Breast epithelium (tissue), 4 donors: Measurements from ENCODE around the gene REG1A. TPM values are rescaled to one million over a fixed set of nuclear protein-coding genes. Genes with fewer than 3 reads are reported as not detected.

Experiments
- DNase-seq, 2 donors: peaks; one replicate each; pipeline ENCODE4 v3.0.0-alpha.2; 2019; ENCODE audit warnings: low spot score in 2 of 2
- H3K27ac ChIP-seq, 2 donors: fragments of 200-600 bp; sonication (generic) in 1 of 2; one replicate each; pipeline ENCODE4 v1.5.1; 2016 to 2019; ENCODE audit warnings: mild to moderate bottlenecking in 1 of 2
- H3K27me3 ChIP-seq, 2 donors: fragments of 200-600 bp; sonication (generic) in 1 of 2; one replicate each; pipeline versions ENCODE4 v1.5.1 to v1.6.0; 2017 to 2019; ENCODE audit warnings: control low read depth in 1 of 2, mild to moderate bottlenecking in 1 of 2
- H3K36me3 ChIP-seq: fragments of 200-600 bp; one replicate; pipeline ENCODE4 v1.5.1; 2019
- H3K4me1 ChIP-seq, 2 donors: fragments of 200-600 bp; sonication (generic); one replicate each; pipeline ENCODE4 v1.5.1; 2016 to 2019; ENCODE audit warnings: control low read depth in 1 of 2
- H3K4me3 ChIP-seq, 3 donors: fragments of 200-600 bp; sonication (generic); 1 replicate in 2 of 3; 2 replicates in 1 of 3; pipeline ENCODE4 v1.5.1; 2016 to 2019; ENCODE audit warnings: mild to moderate bottlenecking in 3 of 3, moderate library complexity in 2 of 3
- H3K9me3 ChIP-seq, 2 donors: fragments of 200-600 bp; sonication (generic) in 1 of 2; one replicate each; pipeline ENCODE4 v1.5.1; 2016 to 2019; ENCODE audit warnings: control low read depth in 1 of 2
- POLR2A ChIP-seq: fragments of 450-650 bp; IDR thresholded peaks from one replicate; pipeline ENCODE4 v1.6.1; 2016; ENCODE audit warnings: antibody characterized with exemption, mild to moderate bottlenecking, moderate library complexity
- POLR2AphosphoS5 ChIP-seq, 3 donors: sonication (generic); formaldehyde crosslinking; IDR thresholded peaks; one replicate each; pipeline ENCODE4 v1.6.1; 2017; ENCODE audit warnings: antibody characterized with exemption in 3 of 3
- intact Hi-C: fragments of 100-400 bp; cut with DNase I; formaldehyde crosslinking; loops from one replicate; pipeline ENCODE4 v1.15.1; 2023; ENCODE audit warnings: low total_unique reads
- total RNA-seq, 3 donors: library from RNA; depleted of rRNA; stranded (reverse); fragments of >200 nt; gene quantifications; one replicate each; pipeline ENCODE4 v1.1.0, GENCODE V29; 2016
- TF ChIP-seq, protein P1 (sequence below), 3 donors: fragments of 450-650 bp; IDR thresholded peaks; one replicate each; pipeline ENCODE4 v1.5.1; 2016 to 2017; ENCODE audit warnings: antibody characterized with exemption in 3 of 3, mild to moderate bottlenecking in 3 of 3, moderate library complexity in 3 of 3

REG1A gene
- total RNA-seq, 3 donors from 2014 or later, result not detected

DNA sequence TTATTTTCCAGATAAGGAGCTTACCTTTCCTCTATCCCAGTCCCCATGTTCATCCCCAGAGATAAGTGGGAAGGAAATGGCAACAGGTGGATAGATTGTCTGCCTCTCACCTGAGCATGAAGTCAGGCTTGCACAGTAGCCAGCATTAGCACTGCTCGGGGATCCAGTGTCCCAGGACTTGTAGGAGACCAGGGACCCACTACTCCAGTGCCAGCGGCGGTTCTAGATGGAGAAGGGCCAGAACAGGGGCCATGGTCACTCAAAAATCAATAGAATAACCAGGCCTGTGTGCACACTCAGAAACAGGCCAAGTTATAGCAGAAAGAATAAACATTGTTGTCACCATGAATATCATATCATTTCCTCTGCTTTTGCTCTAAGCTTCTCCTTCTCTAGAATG lies 34.9 kb upstream of the REG1A start:
- Histone ChIP-seq H3K27ac (no peak overlapping the region), H3K27me3 (no peaks in the 10 kb centered on the region), H3K4me3 (no peak overlapping the region), H3K4me1 (no peaks in the 10 kb centered on the region), H3K9me3 (no peaks in the 10 kb centered on the region), H3K36me3 (no peaks in the 10 kb centered on the region)
- DNase-seq, result no peak
- TF ChIP-seq, protein P1, sequence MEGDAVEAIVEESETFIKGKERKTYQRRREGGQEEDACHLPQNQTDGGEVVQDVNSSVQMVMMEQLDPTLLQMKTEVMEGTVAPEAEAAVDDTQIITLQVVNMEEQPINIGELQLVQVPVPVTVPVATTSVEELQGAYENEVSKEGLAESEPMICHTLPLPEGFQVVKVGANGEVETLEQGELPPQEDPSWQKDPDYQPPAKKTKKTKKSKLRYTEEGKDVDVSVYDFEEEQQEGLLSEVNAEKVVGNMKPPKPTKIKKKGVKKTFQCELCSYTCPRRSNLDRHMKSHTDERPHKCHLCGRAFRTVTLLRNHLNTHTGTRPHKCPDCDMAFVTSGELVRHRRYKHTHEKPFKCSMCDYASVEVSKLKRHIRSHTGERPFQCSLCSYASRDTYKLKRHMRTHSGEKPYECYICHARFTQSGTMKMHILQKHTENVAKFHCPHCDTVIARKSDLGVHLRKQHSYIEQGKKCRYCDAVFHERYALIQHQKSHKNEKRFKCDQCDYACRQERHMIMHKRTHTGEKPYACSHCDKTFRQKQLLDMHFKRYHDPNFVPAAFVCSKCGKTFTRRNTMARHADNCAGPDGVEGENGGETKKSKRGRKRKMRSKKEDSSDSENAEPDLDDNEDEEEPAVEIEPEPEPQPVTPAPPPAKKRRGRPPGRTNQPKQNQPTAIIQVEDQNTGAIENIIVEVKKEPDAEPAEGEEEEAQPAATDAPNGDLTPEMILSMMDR (IDR thresholded peaks at IDR 0.05), result no peak
- TF ChIP-seq POLR2A, result no peak
- no peak for TF ChIP-seq POLR2AphosphoS5 (IDR thresholded peaks at IDR 0.05)
- intact Hi-C loops, result no loop called here

DNA sequence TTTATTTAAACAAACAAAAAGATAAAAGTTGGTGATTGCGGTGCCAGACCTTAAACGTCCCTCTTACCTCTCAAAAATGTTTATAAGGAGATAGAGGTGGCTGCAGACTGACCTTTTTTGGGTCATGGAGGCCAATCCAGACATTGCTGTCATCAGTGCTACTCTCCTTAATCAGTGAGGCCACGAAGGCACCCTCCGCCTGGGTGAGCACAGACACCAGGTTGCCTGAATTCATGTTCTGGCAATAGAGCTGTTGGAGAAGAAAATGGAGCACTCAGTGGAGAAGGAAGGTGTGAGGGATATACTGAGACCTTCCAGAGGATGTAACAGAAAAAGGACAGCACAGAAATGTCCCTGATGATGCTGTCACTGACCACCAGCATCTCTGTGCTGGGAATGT lies 34.0 kb upstream of the REG1A start:
- no peaks in the 10 kb centered on the region for H3K9me3 ChIP-seq
- H3K4me3 ChIP-seq, result no peak overlapping the region
- no peak for DNase-seq
- no peaks in the 10 kb centered on the region for H3K36me3 ChIP-seq
- intact Hi-C loops, result no loop called here
- no peaks in the 10 kb centered on the region for H3K27me3 ChIP-seq
- H3K4me1 ChIP-seq, result no peaks in the 10 kb centered on the region
- no peak overlapping the region for H3K27ac ChIP-seq
- TF ChIP-seq, protein P1 (IDR thresholded peaks at IDR 0.05), result no peak
- TF ChIP-seq POLR2AphosphoS5 (IDR thresholded peaks at IDR 0.05), result no peak
- TF ChIP-seq POLR2A, result no peak

DNA sequence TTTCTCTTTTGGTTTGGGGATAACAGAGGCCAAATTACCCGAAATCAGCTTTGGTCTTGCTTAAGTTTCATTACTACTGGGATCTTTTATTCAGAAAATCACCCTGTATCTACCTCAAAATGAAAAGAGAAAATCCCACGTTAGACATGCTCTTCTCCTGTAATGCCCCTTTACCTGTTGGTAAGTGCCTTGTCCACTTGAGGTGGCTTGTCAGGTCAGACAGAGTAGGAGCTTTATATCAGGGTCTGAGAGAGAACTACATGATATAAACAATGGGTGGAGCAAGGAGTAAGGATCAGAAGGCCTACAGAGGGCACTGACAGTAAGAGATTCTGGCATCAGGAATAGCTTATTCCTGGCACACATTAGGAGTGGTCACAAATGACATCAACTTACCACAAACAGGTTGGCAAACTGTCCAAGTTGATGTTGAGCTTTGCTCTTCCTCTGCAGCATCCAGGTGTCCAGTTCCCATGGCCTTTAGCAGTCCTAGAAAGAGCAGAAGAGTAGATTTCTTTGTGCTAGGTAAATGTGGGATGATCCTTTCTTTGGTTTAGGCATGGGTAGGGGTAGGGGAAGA lies 32.4 kb upstream of the REG1A start, which contains the start of gene REG1B:
REG1B (minus strand) TSS at position 209 of the 580 bp plus-strand sequence. CDS start 381 bp downstream, outside the sequence.
- H3K27ac ChIP-seq, result no peak within 1 kb of the TSS
- H3K9me3 ChIP-seq, result no peaks in the 10 kb centered on the region
- intact Hi-C loops, result no loop called here
- H3K36me3 ChIP-seq, result no peaks in the 10 kb centered on the region
- no peaks in the 10 kb centered on the region for H3K4me1 ChIP-seq
- TF ChIP-seq POLR2AphosphoS5 (IDR thresholded peaks at IDR 0.05), result no peak
- TF ChIP-seq POLR2A, result no peak
- TF ChIP-seq, protein P1 (IDR thresholded peaks at IDR 0.05), result no peak
- DNase-seq, result no peak
- H3K4me3 ChIP-seq, result no peak within 1 kb of the TSS
- H3K27me3 ChIP-seq, result no peaks in the 10 kb centered on the region

DNA sequence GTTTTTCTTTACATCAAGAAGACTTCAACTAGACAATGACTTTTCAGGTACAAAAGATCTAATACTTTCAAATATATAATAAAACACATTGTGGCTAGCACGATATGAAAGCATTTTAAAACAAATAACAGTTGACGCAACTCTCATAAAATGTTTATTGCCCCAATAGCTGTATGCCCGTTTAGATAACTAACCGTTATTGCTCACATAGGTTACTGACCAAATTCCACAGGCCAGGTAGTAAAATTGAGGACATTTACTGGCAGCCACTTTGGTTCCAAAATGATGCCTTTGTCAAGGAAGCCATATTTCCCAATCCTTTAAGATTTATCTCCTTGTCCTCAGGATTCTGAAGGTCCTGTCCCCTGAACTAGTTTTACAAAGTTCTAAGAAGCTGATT lies 29.6 kb upstream of the REG1A start:
- Histone ChIP-seq H3K9me3 (no peaks in the 10 kb centered on the region), H3K27me3 (no peaks in the 10 kb centered on the region), H3K27ac (no peak overlapping the region), H3K4me3 (no peak overlapping the region), H3K36me3 (no peaks in the 10 kb centered on the region), H3K4me1 (no peaks in the 10 kb centered on the region)
- no peak for DNase-seq
- intact Hi-C loops, result no loop called here
- TF ChIP-seq POLR2A (no peak), POLR2AphosphoS5 (IDR thresholded peaks at IDR 0.05) (no peak)
- TF ChIP-seq, protein P1 (IDR thresholded peaks at IDR 0.05), result no peak

DNA sequence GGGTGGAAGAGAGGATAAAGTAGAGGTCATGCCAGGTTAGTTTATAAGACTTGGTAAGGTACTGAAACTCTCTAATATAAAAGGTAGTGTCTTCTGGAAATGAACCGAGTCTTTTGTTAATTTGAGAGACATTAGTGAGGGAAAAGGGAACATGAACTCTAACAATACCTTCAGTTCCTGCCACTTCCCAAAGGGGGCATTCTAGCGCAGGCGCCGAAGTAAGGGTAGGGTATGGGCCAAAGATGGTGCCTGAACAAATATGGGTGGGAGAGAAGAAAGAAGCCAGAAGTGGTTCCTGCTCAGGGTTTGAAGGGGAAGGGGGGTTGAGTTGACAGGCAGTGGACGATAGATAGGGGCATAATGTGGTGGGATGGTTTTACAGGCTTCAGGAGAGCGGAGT lies 22.4 kb upstream of the REG1A start:
- intact Hi-C loops, result no loop called here
- H3K4me1 ChIP-seq, result no peaks in the 10 kb centered on the region
- H3K27me3 ChIP-seq, result no peaks in the 10 kb centered on the region
- DNase-seq, result no peak
- H3K9me3 ChIP-seq, result no peaks in the 10 kb centered on the region
- TF ChIP-seq, protein P1 (IDR thresholded peaks at IDR 0.05), result no peak
- no peak for TF ChIP-seq POLR2A
- TF ChIP-seq POLR2AphosphoS5 (IDR thresholded peaks at IDR 0.05), result no peak
- H3K27ac ChIP-seq, result no peak overlapping the region
- no peak overlapping the region for H3K4me3 ChIP-seq
- no peaks in the 10 kb centered on the region for H3K36me3 ChIP-seq
